SK-N-SH (cell line): ENCODE results near the gene ACOXL.

ENCODE experiments used
- EP300 ChIP-seq, 2 experiments: IDR thresholded peaks; 2 replicates each; pipeline versions ENCODE4 v1.4.0 to v1.6.1; 2012; ENCODE audit warnings: borderline replicate concordance in 1 of 2, low read depth in 1 of 2, low read length in 1 of 2
- EZH2phosphoT487 ChIP-seq: fragments of 200-600 bp; sonication (generic); IDR thresholded peaks from 2 replicates; pipeline ENCODE4 v1.6.1; 2017; ENCODE audit warnings: low read depth, mixed run types, mild to moderate bottlenecking, antibody characterized with exemption, moderate library complexity, borderline replicate concordance
- FOXJ3 ChIP-seq: sonication (generic); formaldehyde crosslinking; IDR thresholded peaks from 2 replicates; pipeline ENCODE4 v1.5.1; 2020; ENCODE audit warnings: mild to moderate bottlenecking, missing genetic modification reagents
- MXI1 ChIP-seq: IDR thresholded peaks from 2 replicates; pipeline ENCODE4 v1.6.1; 2012; ENCODE audit warnings: mild to moderate bottlenecking, low read depth, low read length, improper control_type of control experiment
- NFIC ChIP-seq: IDR thresholded peaks from 2 replicates; pipeline ENCODE4 v1.4.0; 2012; ENCODE audit warnings: borderline replicate concordance
- POLR2AphosphoS5 ChIP-seq: IDR thresholded peaks from 2 replicates; pipeline ENCODE4 v1.6.1; 2012; ENCODE audit warnings: low read depth, low read length
- RCOR1 ChIP-seq: fragments of 150-350 bp; IDR thresholded peaks from 2 replicates; pipeline ENCODE4 v1.6.1; 2017; ENCODE audit warnings: antibody characterized with exemption, low read length
- RFX5 ChIP-seq: IDR thresholded peaks from 2 replicates; pipeline ENCODE4 v1.6.1; 2012; ENCODE audit warnings: mild to moderate bottlenecking, improper control_type of control experiment, low read length
- RXRA ChIP-seq: IDR thresholded peaks from 2 replicates; pipeline ENCODE4 v1.4.0; 2012; ENCODE audit warnings: low read depth, mild to moderate bottlenecking, borderline replicate concordance
- TAF1 ChIP-seq: IDR thresholded peaks from 2 replicates; pipeline ENCODE4 v1.6.1; 2012; ENCODE audit warnings: low read depth, mild to moderate bottlenecking, low read length, moderate library complexity, borderline replicate concordance
- TF ChIP-seq, protein P1 (sequence below): fragments of 200-600 bp; sonication (generic); IDR thresholded peaks from 2 replicates; pipeline ENCODE4 v1.6.1; 2017; ENCODE audit warnings: antibody characterized with exemption, mild to moderate bottlenecking, moderate library complexity
- TF ChIP-seq, protein P2 (sequence below): IDR thresholded peaks from 2 replicates; pipeline ENCODE4 v1.4.0; 2012; ENCODE audit warnings: low read depth
- TF ChIP-seq, protein P3 (sequence below): IDR thresholded peaks from 2 replicates; pipeline ENCODE4 v1.4.0; 2012; ENCODE audit warnings: low read depth, borderline replicate concordance
- TF ChIP-seq, protein P4 (sequence below): IDR thresholded peaks from 2 replicates; pipeline ENCODE4 v1.4.0; 2012; ENCODE audit warnings: low read depth, borderline replicate concordance

DNA sequence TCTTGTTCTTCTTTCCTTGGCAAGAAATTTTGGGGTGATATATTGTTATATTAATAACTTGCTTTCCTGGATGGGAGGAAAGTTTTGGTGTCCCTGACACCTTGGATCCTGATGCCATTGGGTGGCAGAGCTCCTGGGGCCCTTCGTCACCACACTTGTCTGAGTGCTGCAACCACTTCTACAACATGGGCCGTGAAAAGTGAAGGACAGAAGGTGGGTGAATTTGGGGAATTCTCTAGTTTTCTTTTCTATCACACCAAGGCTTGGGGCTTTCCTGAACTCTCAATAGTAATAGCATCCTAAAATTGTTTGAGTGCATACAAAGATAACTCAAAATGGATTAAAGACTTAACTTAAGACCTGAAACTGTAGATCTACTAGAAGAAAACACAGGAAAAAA is 10.0 kb downstream of the ACOXL start:
- TF ChIP-seq, protein P1, sequence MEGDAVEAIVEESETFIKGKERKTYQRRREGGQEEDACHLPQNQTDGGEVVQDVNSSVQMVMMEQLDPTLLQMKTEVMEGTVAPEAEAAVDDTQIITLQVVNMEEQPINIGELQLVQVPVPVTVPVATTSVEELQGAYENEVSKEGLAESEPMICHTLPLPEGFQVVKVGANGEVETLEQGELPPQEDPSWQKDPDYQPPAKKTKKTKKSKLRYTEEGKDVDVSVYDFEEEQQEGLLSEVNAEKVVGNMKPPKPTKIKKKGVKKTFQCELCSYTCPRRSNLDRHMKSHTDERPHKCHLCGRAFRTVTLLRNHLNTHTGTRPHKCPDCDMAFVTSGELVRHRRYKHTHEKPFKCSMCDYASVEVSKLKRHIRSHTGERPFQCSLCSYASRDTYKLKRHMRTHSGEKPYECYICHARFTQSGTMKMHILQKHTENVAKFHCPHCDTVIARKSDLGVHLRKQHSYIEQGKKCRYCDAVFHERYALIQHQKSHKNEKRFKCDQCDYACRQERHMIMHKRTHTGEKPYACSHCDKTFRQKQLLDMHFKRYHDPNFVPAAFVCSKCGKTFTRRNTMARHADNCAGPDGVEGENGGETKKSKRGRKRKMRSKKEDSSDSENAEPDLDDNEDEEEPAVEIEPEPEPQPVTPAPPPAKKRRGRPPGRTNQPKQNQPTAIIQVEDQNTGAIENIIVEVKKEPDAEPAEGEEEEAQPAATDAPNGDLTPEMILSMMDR = no peak
- TF ChIP-seq EZH2phosphoT487 (no peak), TAF1 (no peak), POLR2AphosphoS5 (no peak), EP300 (IDR thresholded peaks at IDR 0.05; ENCODE audit: borderline replicate concordance in 1 of 2, low read depth in 1 of 2, low read length in 1 of 2) (no peak), RCOR1 (no peak), FOXJ3 (CRISPR knock-in tag) (no peak), NFIC (no peak), RXRA (no peak), RFX5 (no peak), MXI1 (no peak)
- TF ChIP-seq, protein P2, sequence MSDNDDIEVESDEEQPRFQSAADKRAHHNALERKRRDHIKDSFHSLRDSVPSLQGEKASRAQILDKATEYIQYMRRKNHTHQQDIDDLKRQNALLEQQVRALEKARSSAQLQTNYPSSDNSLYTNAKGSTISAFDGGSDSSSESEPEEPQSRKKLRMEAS = no peak
- TF ChIP-seq, protein P3, sequence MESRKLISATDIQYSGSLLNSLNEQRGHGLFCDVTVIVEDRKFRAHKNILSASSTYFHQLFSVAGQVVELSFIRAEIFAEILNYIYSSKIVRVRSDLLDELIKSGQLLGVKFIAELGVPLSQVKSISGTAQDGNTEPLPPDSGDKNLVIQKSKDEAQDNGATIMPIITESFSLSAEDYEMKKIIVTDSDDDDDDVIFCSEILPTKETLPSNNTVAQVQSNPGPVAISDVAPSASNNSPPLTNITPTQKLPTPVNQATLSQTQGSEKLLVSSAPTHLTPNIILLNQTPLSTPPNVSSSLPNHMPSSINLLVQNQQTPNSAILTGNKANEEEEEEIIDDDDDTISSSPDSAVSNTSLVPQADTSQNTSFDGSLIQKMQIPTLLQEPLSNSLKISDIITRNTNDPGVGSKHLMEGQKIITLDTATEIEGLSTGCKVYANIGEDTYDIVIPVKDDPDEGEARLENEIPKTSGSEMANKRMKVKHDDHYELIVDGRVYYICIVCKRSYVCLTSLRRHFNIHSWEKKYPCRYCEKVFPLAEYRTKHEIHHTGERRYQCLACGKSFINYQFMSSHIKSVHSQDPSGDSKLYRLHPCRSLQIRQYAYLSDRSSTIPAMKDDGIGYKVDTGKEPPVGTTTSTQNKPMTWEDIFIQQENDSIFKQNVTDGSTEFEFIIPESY = no peak
- TF ChIP-seq, protein P4, sequence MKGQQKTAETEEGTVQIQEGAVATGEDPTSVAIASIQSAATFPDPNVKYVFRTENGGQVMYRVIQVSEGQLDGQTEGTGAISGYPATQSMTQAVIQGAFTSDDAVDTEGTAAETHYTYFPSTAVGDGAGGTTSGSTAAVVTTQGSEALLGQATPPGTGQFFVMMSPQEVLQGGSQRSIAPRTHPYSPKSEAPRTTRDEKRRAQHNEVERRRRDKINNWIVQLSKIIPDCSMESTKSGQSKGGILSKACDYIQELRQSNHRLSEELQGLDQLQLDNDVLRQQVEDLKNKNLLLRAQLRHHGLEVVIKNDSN = no peak
